H9 (cell line): ENCODE results near the gene LRRN4. TPM values are rescaled to one million over a fixed set of nuclear protein-coding genes. Genes with fewer than 3 reads are reported as not detected.

ENCODE experiments used
- DNase-seq: peaks from one replicate; pipeline ENCODE4 v3.0.0-alpha.2; 2017
- H2AFZ ChIP-seq: one replicate; pipeline ENCODE4 v1.6.1; 2013; ENCODE audit warnings: mild to moderate bottlenecking, low read length, control low read depth, moderate library complexity
- H2AK5ac ChIP-seq: 2 replicates; pipeline ENCODE4 v1.6.1; 2013; ENCODE audit warnings: low read length, control low read depth, mixed read lengths; ENCODE audit not compliant: insufficient read length
- H2BK120ac ChIP-seq: one replicate; pipeline ENCODE4 v1.6.1; 2013; ENCODE audit warnings: low read depth, mild to moderate bottlenecking, low read length, control low read depth, inconsistent platforms; ENCODE audit not compliant: poor library complexity, severe bottlenecking
- H2BK12ac ChIP-seq: 2 replicates; pipeline ENCODE4 v1.6.1; 2013; ENCODE audit warnings: low read length, control low read depth, mixed read lengths, low read depth; ENCODE audit not compliant: insufficient read length
- H2BK15ac ChIP-seq: 2 replicates; pipeline ENCODE4 v1.6.1; 2013; ENCODE audit warnings: low read depth, low read length, control low read depth
- H2BK20ac ChIP-seq: one replicate; pipeline ENCODE4 v1.6.1; 2013; ENCODE audit warnings: low read depth, mild to moderate bottlenecking, low read length, control low read depth, inconsistent platforms; ENCODE audit not compliant: poor library complexity, severe bottlenecking
- H2BK5ac ChIP-seq: 2 replicates; pipeline ENCODE4 v1.6.1; 2013; ENCODE audit warnings: low read length, control low read depth, mixed read lengths; ENCODE audit not compliant: insufficient read length
- H3K14ac ChIP-seq: 2 replicates; pipeline ENCODE4 v1.6.1; 2013; ENCODE audit warnings: low read length, control low read depth; ENCODE audit not compliant: insufficient read depth
- H3K18ac ChIP-seq: 2 replicates; pipeline ENCODE4 v1.6.1; 2013; ENCODE audit warnings: low read depth, mild to moderate bottlenecking, mixed read lengths, low read length, control low read depth; ENCODE audit not compliant: insufficient read length
- H3K23ac ChIP-seq: 2 replicates; pipeline ENCODE4 v1.6.1; 2013; ENCODE audit warnings: low read length, control low read depth, mixed read lengths, low read depth; ENCODE audit not compliant: insufficient read length
- H3K23me2 ChIP-seq: 2 replicates; pipeline ENCODE4 v1.6.1; 2013; ENCODE audit warnings: low read depth, mild to moderate bottlenecking, mixed read lengths, low read length, control low read depth; ENCODE audit not compliant: insufficient read length, poor library complexity, severe bottlenecking
- H3K27ac ChIP-seq: 2 replicates; pipeline ENCODE4 v1.5.1; 2013; ENCODE audit warnings: low read length, control low read depth, mixed read lengths, low read depth; ENCODE audit not compliant: insufficient read length
- H3K27me3 ChIP-seq: 2 replicates; pipeline ENCODE4 v1.6.1; 2013; ENCODE audit warnings: low read length, control low read depth, inconsistent platforms; ENCODE audit not compliant: insufficient read depth
- H3K4ac ChIP-seq: 2 replicates; pipeline ENCODE4 v1.6.1; 2013; ENCODE audit warnings: low read depth, mild to moderate bottlenecking, control low read depth, inconsistent platforms, low read length, moderate library complexity
- H3K4me1 ChIP-seq: 2 replicates; pipeline ENCODE4 v1.6.1; 2013; ENCODE audit warnings: low read length, control low read depth, inconsistent platforms; ENCODE audit not compliant: insufficient read depth
- H3K4me2 ChIP-seq: 2 replicates; pipeline ENCODE4 v1.6.1; 2013; ENCODE audit warnings: low read length, control low read depth, mixed read lengths; ENCODE audit not compliant: insufficient read length, insufficient read depth
- H3K56ac ChIP-seq: 2 replicates; pipeline ENCODE4 v1.6.1; 2013; ENCODE audit warnings: low read depth, mild to moderate bottlenecking, mixed read lengths, low read length, control low read depth; ENCODE audit not compliant: insufficient read length
- H3K79me1 ChIP-seq: 2 replicates; pipeline ENCODE4 v1.6.1; 2013; ENCODE audit warnings: low read depth, mild to moderate bottlenecking, moderate library complexity, low read length, control low read depth, inconsistent platforms; ENCODE audit not compliant: insufficient read depth, poor library complexity, severe bottlenecking
- H3K79me2 ChIP-seq: 2 replicates; pipeline ENCODE4 v1.6.1; 2013; ENCODE audit warnings: low read length, control low read depth, inconsistent platforms; ENCODE audit not compliant: insufficient read depth
- H3K9ac ChIP-seq: 2 replicates; pipeline ENCODE4 v1.6.1; 2013; ENCODE audit warnings: low read length, control low read depth, mixed read lengths; ENCODE audit not compliant: insufficient read length; ENCODE audit errors: extremely low read depth
- H3K9me3 ChIP-seq: one replicate; pipeline ENCODE4 v1.6.1; 2013; ENCODE audit warnings: low read depth, low read length, inconsistent platforms; ENCODE audit not compliant: control insufficient read depth
- H3T11ph ChIP-seq: one replicate; pipeline ENCODE4 v1.6.1; 2013; ENCODE audit warnings: mild to moderate bottlenecking, low read length, control low read depth, inconsistent platforms
- H4K20me1 ChIP-seq: one replicate; pipeline ENCODE4 v1.6.1; 2013; ENCODE audit not compliant: control insufficient read depth, insufficient read length, insufficient read depth
- H4K5ac ChIP-seq: 2 replicates; pipeline ENCODE4 v1.6.1; 2013; ENCODE audit warnings: low read depth, mild to moderate bottlenecking, mixed read lengths, low read length, control low read depth; ENCODE audit not compliant: insufficient read length
- H4K8ac ChIP-seq: replicated peaks from 2 replicates; pipeline ENCODE4 v1.6.1; 2013; ENCODE audit warnings: low read length, control low read depth, mixed read lengths, low read depth; ENCODE audit not compliant: insufficient read length
- H4K91ac ChIP-seq: 2 replicates; pipeline ENCODE4 v1.6.1; 2013; ENCODE audit warnings: low read depth, mild to moderate bottlenecking, moderate library complexity, mixed read lengths, low read length, control low read depth; ENCODE audit not compliant: insufficient read length
- H3K27ac Mint-ChIP-seq, 3 experiments: 2 replicates in 2 of 3; 3 replicates in 1 of 3; pipeline ENCODE4 v1.8.0; 2020 to 2021; ENCODE audit warnings: mixed read lengths in 3 of 3, mild to moderate bottlenecking in 1 of 3, moderate library complexity in 1 of 3
- H3K27me3 Mint-ChIP-seq: 2 replicates; pipeline ENCODE4 v1.8.0; 2021; ENCODE audit warnings: low read depth, mild to moderate bottlenecking, moderate library complexity, mixed read lengths
- H3K36me3 Mint-ChIP-seq, 3 experiments: 2 replicates in 2 of 3; 3 replicates in 1 of 3; pipeline ENCODE4 v1.8.0; 2020 to 2021; ENCODE audit warnings: low read depth in 3 of 3, mixed read lengths in 3 of 3; ENCODE audit not compliant: insufficient read depth in 1 of 3
- H3K4me1 Mint-ChIP-seq, 2 experiments: 2 replicates each; pipeline ENCODE4 v1.8.0; 2020; ENCODE audit warnings: mixed read lengths in 2 of 2
- H3K4me3 Mint-ChIP-seq, 2 experiments: 2 replicates in 1 of 2; 3 replicates in 1 of 2; pipeline ENCODE4 v1.8.0; 2020 to 2021; ENCODE audit warnings: mild to moderate bottlenecking in 2 of 2, mixed read lengths in 2 of 2, moderate library complexity in 1 of 2
- H3K9me3 Mint-ChIP-seq, 2 experiments: 2 replicates in 1 of 2; 3 replicates in 1 of 2; pipeline ENCODE4 v1.8.0; 2020; ENCODE audit warnings: mild to moderate bottlenecking in 2 of 2, mixed read lengths in 2 of 2, moderate library complexity in 1 of 2
- CTCF ChIP-seq: fragments of 200-600 bp; sonication (generic); conservative IDR thresholded peaks from 3 replicates; pipeline ENCODE4 v1.8.0; 2021; ENCODE audit warnings: antibody characterized with exemption, mild to moderate bottlenecking
- WGBS: extraction: QIAGEN DNeasy Blood & Tissue Kit; methylation state at CpG from one replicate; pipeline ENCODE4 v1.1.7; 2013; ENCODE audit warnings: missing lambda C conversion rate, low lambda C conversion rate, mixed read lengths; ENCODE audit not compliant: insufficient read length; ENCODE audit errors: extremely low coverage; 5-methylcytosine and 5-hydroxymethylcytosine counted together
- total RNA-seq: library from RNA; stranded (reverse); gene quantifications from 2 replicates; pipeline ENCODE4 v1.2.1, GENCODE V29; 2021

Gene LRRN4
- total RNA-seq, 1 experiment from 2014 or later: 0.22 TPM

- no peak for DNase-seq
- no peak for TF ChIP-seq CTCF
- H3K56ac ChIP-seq: no peak overlapping the region
- no peak overlapping the region for H3K4ac ChIP-seq
- no peak overlapping the region for H2AFZ ChIP-seq
- H2BK5ac ChIP-seq: no peak overlapping the region
- H3K27ac Mint-ChIP-seq: no peak overlapping the region
- no peak overlapping the region for H4K5ac ChIP-seq
- H3K9ac ChIP-seq: no peak overlapping the region
- no peak overlapping the region for H2BK120ac ChIP-seq
- H3K79me2 ChIP-seq: no peaks in the 10 kb centered on the region
- WGBS: no CpG with 5 or more reads among the region's 2 CpGs
- H4K91ac ChIP-seq: no peak overlapping the region
- H3K36me3 Mint-ChIP-seq: peaks cover 5 to 10% (median 8%) of the 10 kb centered on the region in 3 experiments; a peak in 4 of 7 replicates
- no peaks in the 10 kb centered on the region for H4K20me1 ChIP-seq
- no peak overlapping the region for H2BK15ac ChIP-seq
- H3K79me1 ChIP-seq: no peaks in the 10 kb centered on the region
- H3K4me1 ChIP-seq: no peaks in the 10 kb centered on the region; the same call in 1 of the 2 replicates
- H3K23ac ChIP-seq: no peak overlapping the region
- no peak overlapping the region for H2BK12ac ChIP-seq
- H3T11ph ChIP-seq: no peak overlapping the region
- no peak overlapping the region for H4K8ac ChIP-seq
- H3K4me2 ChIP-seq: no peak overlapping the region
- H3K9me3 Mint-ChIP-seq: no peaks in the 10 kb centered on the region
- no peaks in the 10 kb centered on the region for H3K27me3 ChIP-seq
- no peak overlapping the region for H3K14ac ChIP-seq
- H2BK20ac ChIP-seq: no peak overlapping the region
- H3K27ac ChIP-seq: no peak overlapping the region
- H3K18ac ChIP-seq: no peak overlapping the region
- H2AK5ac ChIP-seq: no peak overlapping the region
- no peaks in the 10 kb centered on the region for H3K23me2 ChIP-seq
- H3K4me3 Mint-ChIP-seq: no peak overlapping the region
- no peaks in the 10 kb centered on the region for H3K9me3 ChIP-seq
- no peaks in the 10 kb centered on the region for H3K27me3 Mint-ChIP-seq
- H3K4me1 Mint-ChIP-seq: peaks cover 3% of the 10 kb centered on the region in 2 experiments
These were observed 47.5 kb upstream of the LRRN4 start for GRCh38 chr20:6101346-6101745.
